PC-3 (cell line): ENCODE measurements around the gene MTCL3.

Experiments
- ATAC-seq: fragments of 200-7000 bp; cut with Tn5 transposase; 2 replicates; pipeline ENCODE4 v1.9.1; 2020; ENCODE audit warnings: mild to moderate bottlenecking, moderate library complexity
- BruUV-seq: library from RNA; stranded (reverse); fragments of 400-500 nt; replicated peaks from 2 replicates; lab custom pipeline; 2021; lab: Mats Ljungman, UMichigan
- CTCF ChIA-PET: fragments of 300-600 bp; sonication (Branson Sonifier 250); formaldehyde crosslinking; loops from one replicate; lab custom pipeline; 2022; ENCODE audit warnings: antibody characterized with exemption; lab: Charles Lee
- POLR2A ChIA-PET: fragments of 300-600 bp; sonication (Branson Sonifier 250); formaldehyde crosslinking; loops from one replicate; lab custom pipeline; 2022; ENCODE audit warnings: antibody characterized with exemption; ENCODE audit not compliant: unreplicated experiment; lab: Charles Lee
- DNase-seq: peaks from one replicate; pipeline ENCODE4 v3.0.0-alpha.2; 2015
- H2AFZ ChIP-seq: fragments of 300-600 bp; sonication (generic); 2 replicates; pipeline ENCODE4 v1.6.0; 2016; ENCODE audit warnings: antibody characterized with exemption, low read length
- H3F3A ChIP-seq: fragments of 300-600 bp; sonication (generic); one replicate; pipeline ENCODE4 v1.6.0; 2017; ENCODE audit warnings: antibody characterized with exemption, low read length, control low read depth, mild to moderate bottlenecking; ENCODE audit not compliant: unreplicated experiment
- H3K27ac ChIP-seq: fragments of 300-600 bp; sonication (generic); 2 replicates; pipeline ENCODE4 v1.5.1; 2016; ENCODE audit warnings: mild to moderate bottlenecking, low read length
- H3K27me3 ChIP-seq: fragments of 300-600 bp; sonication (generic); 2 replicates; pipeline ENCODE4 v1.6.1; 2016; ENCODE audit warnings: low read length, mixed read lengths
- H3K36me3 ChIP-seq: fragments of 300-600 bp; sonication (generic); 2 replicates; pipeline ENCODE4 v1.6.1; 2016; ENCODE audit warnings: low read depth, mixed run types, low read length, mixed read lengths
- H3K4me1 ChIP-seq: fragments of 300-600 bp; sonication (generic); 2 replicates; pipeline ENCODE4 v1.5.1; 2016; ENCODE audit warnings: low read length; ENCODE audit not compliant: insufficient read depth
- H3K4me2 ChIP-seq: fragments of 300-600 bp; sonication (generic); 2 replicates; pipeline ENCODE4 v1.6.0; 2016; ENCODE audit warnings: low read length
- H3K4me3 ChIP-seq: fragments of 300-600 bp; sonication (generic); 2 replicates; pipeline ENCODE4 v1.5.1; 2016; ENCODE audit warnings: mild to moderate bottlenecking, low read length, mixed read lengths
- H3K79me2 ChIP-seq: fragments of 300-600 bp; sonication (generic); 2 replicates; pipeline ENCODE4 v1.6.1; 2017; ENCODE audit warnings: low read length, mixed read lengths
- H3K9ac ChIP-seq: fragments of 300-600 bp; sonication (generic); 2 replicates; pipeline ENCODE4 v1.6.0; 2016; ENCODE audit warnings: mild to moderate bottlenecking, low read length
- H3K9me2 ChIP-seq: fragments of 300-600 bp; sonication (generic); replicated peaks from 2 replicates; pipeline ENCODE4 v1.6.1; 2016; ENCODE audit warnings: mixed run types, low read length, mixed read lengths
- H3K9me3 ChIP-seq: fragments of 300-600 bp; sonication (generic); 2 replicates; pipeline ENCODE4 v1.6.1; 2016; ENCODE audit warnings: low read length, mixed read lengths
- H4K20me1 ChIP-seq: fragments of 300-600 bp; sonication (generic); 2 replicates; pipeline ENCODE4 v1.6.1; 2016; ENCODE audit warnings: low read length, mixed read lengths
- CTCF ChIP-seq: fragments of 300-600 bp; sonication (generic); conservative IDR thresholded peaks from 2 replicates; pipeline ENCODE4 v1.5.1; 2017; ENCODE audit warnings: antibody characterized with exemption, low read depth, mild to moderate bottlenecking, low read length
- EZH2 ChIP-seq: fragments of 300-600 bp; sonication (generic); IDR thresholded peaks from one replicate; pipeline ENCODE4 v1.6.1; 2017; ENCODE audit warnings: antibody characterized with exemption, mild to moderate bottlenecking, low read length; ENCODE audit not compliant: unreplicated experiment
- EZH2phosphoT487 ChIP-seq: fragments of 300-600 bp; sonication (generic); IDR thresholded peaks from 2 replicates; pipeline ENCODE4 v1.6.1; 2018; ENCODE audit warnings: mild to moderate bottlenecking, antibody characterized with exemption, low read length, borderline replicate concordance
- intact Hi-C: fragments of 100-400 bp; cut with micrococcal nuclease; formaldehyde crosslinking; loops from 2 replicates; pipeline ENCODE4 v1.9.0; 2023

MTCL3 gene

GRCh38 chr6:127503022-127503421, 16.1 kb downstream of the MTCL3 start:
- no peaks in the 10 kb centered on the region for H3K9me2 ChIP-seq
- no TSS peak for BruUV-seq
- H3F3A ChIP-seq, result no peaks in the 10 kb centered on the region
- no peaks in the 10 kb centered on the region for H3K36me3 ChIP-seq
- no peaks in the 10 kb centered on the region for H3K79me2 ChIP-seq
- TF ChIP-seq CTCF (no peak), EZH2 (no peak), EZH2phosphoT487 (no peak)
- no peak for ATAC-seq
- no peak for DNase-seq
- H3K4me3 ChIP-seq, result no peak overlapping the region
- no peak overlapping the region for H2AFZ ChIP-seq
- intact Hi-C loops, result no loop called here
- POLR2A ChIA-PET, result no interaction called here
- CTCF ChIA-PET, result no interaction called here
- H3K27me3 ChIP-seq, result no peaks in the 10 kb centered on the region
- no peaks in the 10 kb centered on the region for H3K4me1 ChIP-seq
- no peak overlapping the region for H3K4me2 ChIP-seq
- H4K20me1 ChIP-seq, result no peaks in the 10 kb centered on the region
- no peak overlapping the region for H3K9ac ChIP-seq
- no peaks in the 10 kb centered on the region for H3K9me3 ChIP-seq
- H3K27ac ChIP-seq, result no peak overlapping the region

DNA sequence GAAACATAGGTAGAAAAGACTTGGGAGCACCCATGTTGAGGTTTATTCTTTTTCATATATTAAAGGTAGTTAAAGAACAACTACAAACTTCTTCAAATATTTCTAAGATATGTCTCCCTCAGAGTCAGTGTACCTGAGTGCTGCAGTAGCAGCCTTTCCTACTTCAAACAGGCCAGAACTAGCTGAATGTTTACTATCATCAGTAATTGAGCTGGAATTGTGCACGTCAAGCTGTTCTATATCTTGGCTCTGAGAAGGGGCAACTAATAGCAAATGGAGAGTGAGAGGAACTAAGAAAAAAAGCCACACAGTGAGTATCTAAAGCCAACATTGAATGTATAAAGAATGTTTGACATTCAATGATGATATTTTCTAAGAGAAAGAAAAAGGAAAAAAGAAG, 21.7 kb downstream of the MTCL3 start:
- intact Hi-C loops, result no loop called here
- ChIA-PET POLR2A (no interaction called here), CTCF (no interaction called here)
- H3K4me1 ChIP-seq, result no peaks in the 10 kb centered on the region
- no peaks in the 10 kb centered on the region for H3K27me3 ChIP-seq
- no peak for ATAC-seq
- H3K9me3 ChIP-seq, result no peaks in the 10 kb centered on the region
- no peak overlapping the region for H3K27ac ChIP-seq
- H3K9me2 ChIP-seq, result no peaks in the 10 kb centered on the region
- H3K36me3 ChIP-seq, result no peaks in the 10 kb centered on the region
- no peak overlapping the region for H3K4me3 ChIP-seq
- H3K79me2 ChIP-seq, result no peaks in the 10 kb centered on the region
- DNase-seq, result no peak
- H2AFZ ChIP-seq, result no peak overlapping the region
- no peaks in the 10 kb centered on the region for H4K20me1 ChIP-seq
- H3F3A ChIP-seq, result no peaks in the 10 kb centered on the region
- no TSS peak for BruUV-seq
- TF ChIP-seq EZH2phosphoT487 (no peak), CTCF (no peak), EZH2 (no peak)
- no peak overlapping the region for H3K4me2 ChIP-seq
- H3K9ac ChIP-seq, result no peak overlapping the region

- ChIA-PET POLR2A (no interaction called here), CTCF (interaction anchor here (0.6 kb wide), 1 partner anchor 12 kb away, joined by 3 read pairs; no protein-coding TSS in a partner anchor)
- no peaks in the 10 kb centered on the region for H3K27me3 ChIP-seq
- H3K4me3 ChIP-seq, result no peak overlapping the region
- intact Hi-C loops, result no loop called here
- 0 out of 2 replicates have a peak, but pooled peaks have one; percentile 21 for TF ChIP-seq CTCF
- TF ChIP-seq EZH2phosphoT487, result no peak
- no peaks in the 10 kb centered on the region for H3F3A ChIP-seq
- DNase-seq (peak; percentile 60), ATAC-seq (no peak)
- no TSS peak for BruUV-seq
- no peak overlapping the region for H3K4me2 ChIP-seq
- no peaks in the 10 kb centered on the region for H4K20me1 ChIP-seq
- H3K27ac ChIP-seq, result no peak overlapping the region
- H3K4me1 ChIP-seq, result no peaks in the 10 kb centered on the region
- H3K9me3 ChIP-seq, result no peaks in the 10 kb centered on the region
- no peak overlapping the region for H2AFZ ChIP-seq
- H3K79me2 ChIP-seq, result no peaks in the 10 kb centered on the region
- H3K9ac ChIP-seq, result no peak overlapping the region
- H3K36me3 ChIP-seq, result no peaks in the 10 kb centered on the region
- no peaks in the 10 kb centered on the region for H3K9me2 ChIP-seq
Observed at GRCh38 chr6:127496471-127496870, 22.7 kb downstream of the MTCL3 start.
